H1 (cell line): ENCODE results near the gene PCDHGA1. TPM values are rescaled to one million over a fixed set of nuclear protein-coding genes. Genes with fewer than 3 reads are reported as not detected.

ENCODE experiments used
- BCL11A ChIP-seq, 2 experiments: IDR thresholded peaks; one replicate each; pipeline ENCODE4 v1.6.1; 2011; ENCODE audit warnings: low read depth in 2 of 2, low read length in 2 of 2, mild to moderate bottlenecking in 2 of 2
- BRCA1 ChIP-seq: IDR thresholded peaks from 2 replicates; pipeline ENCODE4 v1.6.1; 2012; ENCODE audit warnings: low read depth, low read length, improper control_type of control experiment
- CHD2 ChIP-seq: IDR thresholded peaks from 2 replicates; pipeline ENCODE4 v1.6.1; 2012; ENCODE audit warnings: low read length, improper control_type of control experiment
- CREB1 ChIP-seq: IDR thresholded peaks from 2 replicates; pipeline ENCODE4 v1.6.1; 2012; ENCODE audit warnings: inconsistent platforms
- FOSL1 ChIP-seq: IDR thresholded peaks from 2 replicates; pipeline ENCODE4 v1.6.1; 2011; ENCODE audit warnings: mild to moderate bottlenecking, low read depth, low read length, moderate library complexity; ENCODE audit not compliant: insufficient read depth
- HDAC6 ChIP-seq: IDR thresholded peaks from one replicate; pipeline ENCODE4 v1.7.1; 2012; ENCODE audit warnings: low read depth, mild to moderate bottlenecking, inconsistent platforms, low read length, moderate library complexity
- MAFK ChIP-seq: IDR thresholded peaks from 2 replicates; pipeline ENCODE4 v1.6.1; 2012; ENCODE audit warnings: low read depth, mild to moderate bottlenecking, improper control_type of control experiment, low read length
- NANOG ChIP-seq: IDR thresholded peaks from 2 replicates; pipeline ENCODE4 v1.6.1; 2011; ENCODE audit warnings: low read length, low read depth, mild to moderate bottlenecking, inconsistent platforms; ENCODE audit not compliant: insufficient read depth, poor library complexity, severe bottlenecking
- NRF1 ChIP-seq: IDR thresholded peaks from 2 replicates; pipeline ENCODE4 v1.6.1; 2011; ENCODE audit warnings: mild to moderate bottlenecking, low read depth, low read length, improper control_type of control experiment
- RBBP5 ChIP-seq: IDR thresholded peaks from 2 replicates; pipeline ENCODE4 v1.7.1; 2012; ENCODE audit warnings: low read depth, mild to moderate bottlenecking, inconsistent platforms, low read length, moderate library complexity, borderline replicate concordance
- RFX5 ChIP-seq: IDR thresholded peaks from 2 replicates; pipeline ENCODE4 v1.6.1; 2011; ENCODE audit warnings: low read depth, low read length, improper control_type of control experiment, borderline replicate concordance
- SAP30 ChIP-seq: fragments of 300-600 bp; sonication (generic); IDR thresholded peaks from 2 replicates; pipeline ENCODE4 v1.7.1; 2012; ENCODE audit warnings: low read length, moderate library complexity, mild to moderate bottlenecking, inconsistent platforms; ENCODE audit not compliant: insufficient read depth, insufficient replicate concordance
- SIN3A ChIP-seq, 2 experiments: IDR thresholded peaks in 1 of 2; conservative IDR thresholded peaks in 1 of 2; 2 replicates each; pipeline ENCODE4 v1.6.1; 2011 to 2012; ENCODE audit warnings: low read length in 2 of 2, improper control_type of control experiment in 1 of 2, low read depth in 1 of 2, mild to moderate bottlenecking in 1 of 2
- SIX5 ChIP-seq: IDR thresholded peaks from 2 replicates; pipeline ENCODE4 v1.6.1; 2011; ENCODE audit warnings: mild to moderate bottlenecking, low read depth, low read length
- SP2 ChIP-seq: IDR thresholded peaks from 2 replicates; pipeline ENCODE4 v1.6.1; 2012; ENCODE audit warnings: mild to moderate bottlenecking, low read length, inconsistent platforms
- SP4 ChIP-seq: IDR thresholded peaks from 2 replicates; pipeline ENCODE4 v1.6.1; 2012; ENCODE audit warnings: low read length, inconsistent platforms
- TAF7 ChIP-seq: optimal IDR thresholded peaks from 2 replicates; pipeline ENCODE3; 2011; ENCODE audit warnings: low read depth, mild to moderate bottlenecking, inconsistent platforms, low read length, moderate library complexity, borderline replicate concordance
- USF2 ChIP-seq: IDR thresholded peaks from 2 replicates; pipeline ENCODE4 v1.6.1; 2011; ENCODE audit warnings: low read length, improper control_type of control experiment
- YY1 ChIP-seq: IDR thresholded peaks from 2 replicates; pipeline ENCODE4 v1.6.1; 2011; ENCODE audit warnings: low read depth, mild to moderate bottlenecking, low read length
- polyA plus RNA-seq, 7 experiments: library from polyadenylated mRNA; depleted of rRNA in 3 of 7; stranded (reverse) in 5 of 7; unstranded in 2 of 7; fragments of >200 nt in 5 of 7; fragments of 200-250 nt in 2 of 7; gene quantifications; 1 replicate in 5 of 7; 2 replicates in 1 of 7; 4 replicates in 1 of 7; pipeline versions ENCODE4 v1.2.1 to v1.2.3, GENCODE V29; 2011 to 2013; ENCODE audit warnings: missing spikeins in 2 of 7, mixed read lengths in 2 of 7
- total RNA-seq: library from RNA; stranded (reverse); fragmentation: NEBNext Ultra II Directional; extraction: Animal tissue kit (Norgen Biotek cat#: 25700); gene quantifications from 2 replicates; pipeline ENCODE4 v1.2.1, GENCODE V29; 2021
- TF ChIP-seq, protein P1 (sequence below): IDR thresholded peaks from 2 replicates; pipeline ENCODE4 v1.6.1; 2011; ENCODE audit warnings: low read depth, mild to moderate bottlenecking, low read length; ENCODE audit not compliant: insufficient read depth
- TF ChIP-seq, protein P2 (sequence below): IDR thresholded peaks from 2 replicates; pipeline ENCODE4 v1.6.1; 2012; ENCODE audit warnings: inconsistent platforms

Gene PCDHGA1
- total and polyA plus RNA-seq, 2 of the 8 experiments (the other 6 are each of a cell fraction or from before 2014, with no cell fraction given), result 0.57 to 0.89 TPM

- TF ChIP-seq NRF1, result no peak
- TF ChIP-seq MAFK, result no peak
- TF ChIP-seq HDAC6, result no peak
- peak; percentile 7; the same call in 1 of the 2 replicates for TF ChIP-seq SIX5
- peak; percentile 76; the same call in 1 of the 2 replicates for TF ChIP-seq YY1
- TF ChIP-seq RBBP5, result no peak
- TF ChIP-seq TAF7, result peak; percentile 89
- TF ChIP-seq, protein P1, sequence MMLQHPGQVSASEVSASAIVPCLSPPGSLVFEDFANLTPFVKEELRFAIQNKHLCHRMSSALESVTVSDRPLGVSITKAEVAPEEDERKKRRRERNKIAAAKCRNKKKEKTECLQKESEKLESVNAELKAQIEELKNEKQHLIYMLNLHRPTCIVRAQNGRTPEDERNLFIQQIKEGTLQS, result 0 out of 2 replicates have a peak, but pooled peaks have one; percentile 40
- no peak for TF ChIP-seq SP2
- no peak for TF ChIP-seq BCL11A (IDR thresholded peaks at IDR 0.05; ENCODE audit: low read depth in 2 of 2, low read length in 2 of 2)
- no peak for TF ChIP-seq SAP30
- TF ChIP-seq SP4, result no peak; the same call in 1 of the 2 replicates
- TF ChIP-seq, protein P2, sequence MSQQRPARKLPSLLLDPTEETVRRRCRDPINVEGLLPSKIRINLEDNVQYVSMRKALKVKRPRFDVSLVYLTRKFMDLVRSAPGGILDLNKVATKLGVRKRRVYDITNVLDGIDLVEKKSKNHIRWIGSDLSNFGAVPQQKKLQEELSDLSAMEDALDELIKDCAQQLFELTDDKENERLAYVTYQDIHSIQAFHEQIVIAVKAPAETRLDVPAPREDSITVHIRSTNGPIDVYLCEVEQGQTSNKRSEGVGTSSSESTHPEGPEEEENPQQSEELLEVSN, result no peak
- TF ChIP-seq NANOG, result peak; percentile 47
- peak; percentile 41; the same call in 1 of the 2 replicates for TF ChIP-seq CHD2
- no peak for TF ChIP-seq BRCA1
- TF ChIP-seq FOSL1, result no peak
- peak; percentile 52 for TF ChIP-seq CREB1
- peak; percentile 65 for TF ChIP-seq RFX5
- no peak for TF ChIP-seq USF2
- peak; percentile 74 to 89; a peak in 2 of 4 replicates for TF ChIP-seq SIN3A (conservative IDR thresholded peaks at IDR 0.05 in 1 of 2, IDR thresholded peaks at IDR 0.05 in 1 of 2; ENCODE audit: low read depth in 1 of 2, low read length in 2 of 2)
Observed at GRCh38 chr5:141524604-141525597, 194.6 kb downstream of the PCDHGA1 start (continued).
